Measurements from ENCODE around the gene EIF1. TPM values are rescaled to one million over a fixed set of nuclear protein-coding genes. Genes with fewer than 3 reads are reported as not detected.

The EIF1 gene
- polyA plus RNA-seq, 1 donor from 2014 or later = 257 TPM

- TF ChIP-seq MXI1 (conservative IDR thresholded peaks at IDR 0.05; ENCODE audit: poor library complexity, severe bottlenecking) = no peak
- Histone ChIP-seq H3K9me2 (ENCODE audit: insufficient read depth, low read length) (no peaks in the 10 kb centered on the region), H3K36me3 (ENCODE audit: insufficient read depth, low read length) (no peaks in the 10 kb centered on the region)
Observed at GRCh38 chr17:41722231-41722630, 33.5 kb downstream of the EIF1 start.

GRCh38 chr17:41723801-41724475 lies 35.3 kb downstream of the EIF1 start:
- no peak overlapping the region for H3K9ac ChIP-seq (ENCODE audit: low read length)
- H3K9me3 ChIP-seq (ENCODE audit: low read length) = no peaks in the 10 kb centered on the region
- H3K79me2 ChIP-seq (replicated peaks; ENCODE audit: insufficient read depth, low read length) = no peaks in the 10 kb centered on the region
- H3K27me3 ChIP-seq (ENCODE audit: insufficient read depth, low read depth, low read length) = no peaks in the 10 kb centered on the region
- H3K4me2 ChIP-seq (ENCODE audit: low read length) = no peak overlapping the region
- H3K9me2 ChIP-seq (ENCODE audit: insufficient read depth, low read length) = no peaks in the 10 kb centered on the region
- TF ChIP-seq TAF1 (IDR thresholded peaks at IDR 0.05; ENCODE audit: low read depth) (no peak), REST (IDR thresholded peaks at IDR 0.05; ENCODE audit: borderline replicate concordance) (no peak), MXI1 (conservative IDR thresholded peaks at IDR 0.05; ENCODE audit: poor library complexity, severe bottlenecking) (no peak), SMC3 (conservative IDR thresholded peaks at IDR 0.05; ENCODE audit: poor library complexity) (no peak), EZH2 (IDR thresholded peaks at IDR 0.05; ENCODE audit: borderline replicate concordance, insufficient read depth, low read length, poor library complexity, severe bottlenecking) (no peak), POLR2AphosphoS5 (IDR thresholded peaks at IDR 0.05) (no peak), CTCF (IDR thresholded peaks at IDR 0.05; ENCODE audit: poor library complexity, severe bottlenecking) (no peak), RAD21 (conservative IDR thresholded peaks at IDR 0.05) (no peak)
- H3K27ac ChIP-seq (ENCODE audit: low read length) = no peak overlapping the region
- H3K4me3 ChIP-seq (ENCODE audit: low read length) = no peak overlapping the region
- H2AFZ ChIP-seq (ENCODE audit: low read depth, low read length) = no peak overlapping the region
- no peaks in the 10 kb centered on the region for H3K36me3 ChIP-seq (ENCODE audit: insufficient read depth, low read length)
- H3F3A ChIP-seq (ENCODE audit: insufficient read depth, low read length, poor library complexity, severe bottlenecking) = no peaks in the 10 kb centered on the region
- H4K20me1 ChIP-seq (ENCODE audit: insufficient read depth) = no peaks in the 10 kb centered on the region

More at GRCh38 chr17:41722231-41722630, 33.5 kb downstream of the EIF1 start:
- H3K4me2 ChIP-seq (ENCODE audit: low read length) = no peak overlapping the region
- no peaks in the 10 kb centered on the region for H3K79me2 ChIP-seq (replicated peaks; ENCODE audit: insufficient read depth, low read length)
- H3K4me3 ChIP-seq (ENCODE audit: low read length) = no peak overlapping the region
- H3F3A ChIP-seq (ENCODE audit: insufficient read depth, low read length, poor library complexity, severe bottlenecking) = no peaks in the 10 kb centered on the region
- no peak overlapping the region for H3K27ac ChIP-seq (ENCODE audit: low read length)
- no peak overlapping the region for H2AFZ ChIP-seq (ENCODE audit: low read depth, low read length)
- H3K9ac ChIP-seq (ENCODE audit: low read length) = no peak overlapping the region
- no peaks in the 10 kb centered on the region for H3K9me3 ChIP-seq (ENCODE audit: low read length)
- H4K20me1 ChIP-seq (ENCODE audit: insufficient read depth) = no peaks in the 10 kb centered on the region
- no peaks in the 10 kb centered on the region for H3K27me3 ChIP-seq (ENCODE audit: insufficient read depth, low read depth, low read length)
